Left cardiac atrium (tissue), 4 donors: ENCODE results near the gene LIFR. TPM values are rescaled to one million over a fixed set of nuclear protein-coding genes. Genes with fewer than 3 reads are reported as not detected.

Experiments
- ATAC-seq, 2 donors: fragments of 200-7000 bp; cut with Tn5 transposase; one replicate each; pipeline ENCODE4 v1.9.1; 2020; ENCODE audit warnings: mild to moderate bottlenecking in 2 of 2, moderate library complexity in 2 of 2
- DNase-seq: peaks from one replicate; pipeline ENCODE4 v3.0.0-alpha.2; 2020
- intact Hi-C, 2 donors: fragments of 100-400 bp; cut with DNase I; formaldehyde crosslinking; loops; one replicate each; pipeline versions ENCODE4 v1.14.1 to v1.15.1; 2022 to 2023
- microRNA-seq, 2 donors: library from miRNA; unstranded; fragments of <30 nt; microRNA quantifications; one replicate each; pipeline ENCODE4 v1.2.0, GENCODE V29; 2020
- total RNA-seq, 2 donors: library from RNA; stranded (reverse); fragmentation: NEBNext Ultra II Directional; extraction: Animal tissue kit (Norgen Biotek cat#: 25700); gene quantifications; one replicate each; pipeline ENCODE4 v1.2.1, GENCODE V29; 2021
- donor health status: DM: no; HTN: yes; CAD: no.
- donor health status: DM: no; HTN: yes; CAD: no; lungs with severe emphysema.
- donor health status: DM: yes; HTN: yes; CAD: no.
- donor health status: Dilated cardiomyopathy.

Gene LIFR
- total RNA-seq, 2 donors from 2014 or later, result 59.7 to 68.9 TPM

GRCh38 chr5:38426986-38427950, 129.2 kb downstream of the LIFR start:
- DNase-seq, result no peak
- no peak for ATAC-seq
- intact Hi-C loops, result no loop called here

GRCh38 chr5:38426490-38426889, 130.0 kb downstream of the LIFR start:
- DNase-seq (no peak), ATAC-seq (peak in 1 of 2 donors; percentile 44)
- intact Hi-C loops, result no loop called here

Small RNA genes lying within 50 kb of the gene (microRNA-seq; reads per million reads assigned to microRNA genes)
- 0 reads per million in 2 donors for gene MIR3650
